H1 (cell line): ENCODE measurements around the gene ART4. TPM values are rescaled to one million over a fixed set of nuclear protein-coding genes. Genes with fewer than 3 reads are reported as not detected.

Experiments used
- CTCF ChIA-PET: fragments of 300-600 bp; sonication (Branson Sonifier 250); formaldehyde crosslinking; loops from one replicate; lab custom pipeline; 2021; ENCODE audit not compliant: partially characterized antibody; lab: Charles Lee
- POLR2A ChIA-PET: fragments of 300-600 bp; sonication (Branson Sonifier 250); formaldehyde crosslinking; loops from one replicate; lab custom pipeline; 2021; ENCODE audit warnings: inconsistent platforms; ENCODE audit not compliant: partially characterized antibody; lab: Charles Lee
- DNase-seq, 2 experiments: peaks; one replicate each; pipeline versions ENCODE4 v3.0.0 to v3.0.0-alpha.2; 2010 to 2022; ENCODE audit warnings: low spot score in 2 of 2, low read depth in 1 of 2, mixed read lengths in 1 of 2
- FAIRE-seq: peaks from 2 replicates; lab custom pipeline; 2011; peaks lifted over from hg19 to GRCh38; lab: Jason Lieb, UNC
- H2AFZ ChIP-seq: 2 replicates; pipeline ENCODE4 v1.8.1; 2012; ENCODE audit warnings: low read length, inconsistent platforms
- H2AK5ac ChIP-seq: 2 replicates; pipeline ENCODE4 v1.6.1; 2013; ENCODE audit warnings: low read depth, low read length
- H2BK120ac ChIP-seq: replicated peaks from 2 replicates; pipeline ENCODE3; 2013; ENCODE audit warnings: low read depth, low read length, inconsistent platforms
- H2BK12ac ChIP-seq: 2 replicates; pipeline ENCODE4 v1.6.1; 2013; ENCODE audit warnings: low read depth, low read length
- H2BK15ac ChIP-seq: 2 replicates; pipeline ENCODE4 v1.6.1; 2013; ENCODE audit warnings: low read length
- H2BK20ac ChIP-seq: 2 replicates; pipeline ENCODE4 v1.6.1; 2013; ENCODE audit warnings: low read length
- H2BK5ac ChIP-seq: 2 replicates; pipeline ENCODE4 v1.6.1; 2013; ENCODE audit warnings: low read depth, low read length
- H3K14ac ChIP-seq: 2 replicates; pipeline ENCODE4 v1.6.1; 2013; ENCODE audit warnings: inconsistent platforms; ENCODE audit not compliant: insufficient read length
- H3K18ac ChIP-seq: 2 replicates; pipeline ENCODE4 v1.6.1; 2013; ENCODE audit warnings: low read length; ENCODE audit errors: extremely low read depth
- H3K23ac ChIP-seq: 2 replicates; pipeline ENCODE4 v1.6.1; 2013; ENCODE audit warnings: inconsistent platforms; ENCODE audit not compliant: insufficient read length
- H3K23me2 ChIP-seq: 2 replicates; pipeline ENCODE4 v1.6.1; 2013; ENCODE audit warnings: low read depth, low read length
- H3K27ac ChIP-seq: 2 replicates; pipeline ENCODE4 v1.6.1; 2011; ENCODE audit warnings: low read depth, low read length, inconsistent platforms
- H3K27me3 ChIP-seq, 4 experiments: replicated peaks in 1 of 4; 1 replicate in 1 of 4; 2 replicates in 3 of 4; pipeline versions ENCODE4 v1.6.1 to v1.8.1; 2011 to 2013; ENCODE audit warnings: low read length in 3 of 4, mild to moderate bottlenecking in 3 of 4, inconsistent platforms in 2 of 4, mixed read lengths in 2 of 4, moderate library complexity in 1 of 4; ENCODE audit not compliant: control insufficient read depth in 3 of 4, insufficient read depth in 3 of 4; ENCODE audit errors: extremely low read depth in 1 of 4
- H3K36me3 ChIP-seq, 4 experiments: 2 replicates each; pipeline versions ENCODE4 v1.6.1 to v1.8.1; 2011 to 2013; ENCODE audit warnings: mild to moderate bottlenecking in 4 of 4, low read length in 3 of 4, moderate library complexity in 2 of 4, control low read depth in 1 of 4, inconsistent platforms in 1 of 4; ENCODE audit not compliant: insufficient read depth in 4 of 4, control insufficient read depth in 2 of 4
- H3K4ac ChIP-seq: replicated peaks from 2 replicates; pipeline ENCODE3; 2013; ENCODE audit warnings: low read length, low read depth, mixed read lengths, inconsistent platforms; ENCODE audit not compliant: insufficient read length
- H3K4me1 ChIP-seq, 4 experiments: replicated peaks in 1 of 4; 1 replicate in 1 of 4; 2 replicates in 3 of 4; pipeline versions ENCODE4 v1.6.1 to v1.8.1; 2011 to 2013; ENCODE audit warnings: low read length in 3 of 4, inconsistent platforms in 2 of 4, mixed read lengths in 1 of 4; ENCODE audit not compliant: insufficient read depth in 4 of 4, control insufficient read depth in 3 of 4
- H3K4me2 ChIP-seq, 2 experiments: 2 replicates each; pipeline versions ENCODE4 v1.6.1 to v1.8.1; 2011 to 2013; ENCODE audit warnings: low read depth in 2 of 2, low read length in 2 of 2, control low read depth in 1 of 2, inconsistent platforms in 1 of 2, mild to moderate bottlenecking in 1 of 2; ENCODE audit not compliant: insufficient read depth in 1 of 2
- H3K4me3 ChIP-seq, 4 experiments: fragments of 200-600, 300-600 bp in 1 of 4; sonication (generic), shearing (Covaris generic), sonication (Bioruptor Twin) in 1 of 4; 2 replicates each; pipeline versions ENCODE4 v1.5.1 to v1.8.1; 2011 to 2016; ENCODE audit warnings: low read length in 4 of 4, low read depth in 3 of 4, control low read depth in 2 of 4, inconsistent platforms in 2 of 4, mild to moderate bottlenecking in 2 of 4, mixed read lengths in 1 of 4, moderate library complexity in 1 of 4; ENCODE audit not compliant: insufficient read depth in 2 of 4; ENCODE audit errors: extremely low read depth in 1 of 4
- H3K56ac ChIP-seq: replicated peaks from 2 replicates; pipeline ENCODE3; 2013; ENCODE audit warnings: low read depth, mild to moderate bottlenecking, mixed read lengths, low read length, inconsistent platforms; ENCODE audit not compliant: insufficient read length
- H3K79me1 ChIP-seq: 2 replicates; pipeline ENCODE4 v1.6.1; 2013; ENCODE audit warnings: low read depth, low read length, control low read depth
- H3K79me2 ChIP-seq, 2 experiments: 2 replicates each; pipeline versions ENCODE4 v1.6.1 to v1.8.1; 2012 to 2013; ENCODE audit warnings: low read length in 2 of 2, mild to moderate bottlenecking in 2 of 2, inconsistent platforms in 1 of 2; ENCODE audit not compliant: insufficient read depth in 2 of 2, control insufficient read depth in 1 of 2
- H3K9ac ChIP-seq, 4 experiments: replicated peaks in 1 of 4; 1 replicate in 1 of 4; 2 replicates in 3 of 4; pipeline versions ENCODE4 v1.6.1 to v1.8.1; 2011 to 2013; ENCODE audit warnings: low read depth in 3 of 4, low read length in 3 of 4, control low read depth in 2 of 4, mild to moderate bottlenecking in 2 of 4, moderate library complexity in 2 of 4, inconsistent platforms in 1 of 4; ENCODE audit errors: extremely low read depth in 1 of 4
- H3K9me3 ChIP-seq, 2 experiments: 2 replicates each; pipeline versions ENCODE4 v1.6.1 to v1.8.1; 2012 to 2013; ENCODE audit warnings: mild to moderate bottlenecking in 2 of 2, moderate library complexity in 2 of 2, control low read depth in 1 of 2, inconsistent platforms in 1 of 2, low read depth in 1 of 2, low read length in 1 of 2, mixed read lengths in 1 of 2; ENCODE audit not compliant: insufficient read depth in 2 of 2
- H4K20me1 ChIP-seq, 2 experiments: replicated peaks in 1 of 2; 2 replicates each; pipeline versions ENCODE3 to v1.8.1; 2011 to 2013; ENCODE audit warnings: inconsistent platforms in 2 of 2, low read length in 2 of 2, mild to moderate bottlenecking in 1 of 2; ENCODE audit not compliant: insufficient read depth in 2 of 2, control insufficient read depth in 1 of 2
- H4K5ac ChIP-seq: 2 replicates; pipeline ENCODE4 v1.6.1; 2013; ENCODE audit warnings: low read length, low read depth, mixed read lengths, inconsistent platforms; ENCODE audit not compliant: insufficient read length
- H4K8ac ChIP-seq: 2 replicates; pipeline ENCODE4 v1.8.0; 2013; ENCODE audit warnings: mild to moderate bottlenecking, moderate library complexity, low read length, inconsistent platforms; ENCODE audit not compliant: insufficient read depth; ENCODE audit errors: extremely low read depth
- H4K91ac ChIP-seq: replicated peaks from 2 replicates; pipeline ENCODE3; 2013; ENCODE audit warnings: low read length, mixed read lengths, inconsistent platforms; ENCODE audit not compliant: insufficient read length
- BCL11A ChIP-seq, 2 experiments: IDR thresholded peaks; one replicate each; pipeline ENCODE4 v1.6.1; 2011; ENCODE audit warnings: low read depth in 2 of 2, low read length in 2 of 2, mild to moderate bottlenecking in 2 of 2
- CBX8 ChIP-seq: fragments of 300-800, 300-1000 bp; sonication (generic); IDR thresholded peaks from 2 replicates; pipeline ENCODE4 v1.7.1; 2016; ENCODE audit warnings: low read depth, low read length, borderline replicate concordance
- CTBP2 ChIP-seq: IDR thresholded peaks from 2 replicates; pipeline ENCODE4 v1.7.0; 2011; ENCODE audit warnings: borderline replicate concordance, mild to moderate bottlenecking, moderate library complexity, mixed read lengths, low read length; ENCODE audit not compliant: insufficient read depth, insufficient read length
- EP300 ChIP-seq, 2 experiments: IDR thresholded peaks; 1 replicate in 1 of 2; 2 replicates in 1 of 2; pipeline ENCODE4 v1.6.1; 2011 to 2012; ENCODE audit warnings: low read depth in 2 of 2, low read length in 2 of 2, mild to moderate bottlenecking in 2 of 2, borderline replicate concordance in 1 of 2, inconsistent platforms in 1 of 2, moderate library complexity in 1 of 2
- GABPA ChIP-seq: IDR thresholded peaks from 2 replicates; pipeline ENCODE4 v1.6.1; 2011; ENCODE audit warnings: mild to moderate bottlenecking, low read length, moderate library complexity, borderline replicate concordance; ENCODE audit not compliant: insufficient read depth
- JUN ChIP-seq: IDR thresholded peaks from 2 replicates; pipeline ENCODE4 v1.6.1; 2011; ENCODE audit warnings: low read depth, mild to moderate bottlenecking, improper control_type of control experiment, low read length
- JUND ChIP-seq: IDR thresholded peaks from 2 replicates; pipeline ENCODE4 v1.6.1; 2011; ENCODE audit warnings: mild to moderate bottlenecking, improper control_type of control experiment, low read length
- NANOG ChIP-seq: IDR thresholded peaks from 2 replicates; pipeline ENCODE4 v1.6.1; 2011; ENCODE audit warnings: low read length, low read depth, mild to moderate bottlenecking, inconsistent platforms; ENCODE audit not compliant: insufficient read depth, poor library complexity, severe bottlenecking
- POU5F1 ChIP-seq: IDR thresholded peaks from 2 replicates; pipeline ENCODE4 v1.6.1; 2011; ENCODE audit warnings: low read depth, mild to moderate bottlenecking, low read length, moderate library complexity
- RNF2 ChIP-seq: fragments of 200-900, 300-1000 bp; sonication (generic); IDR thresholded peaks from 2 replicates; pipeline ENCODE4 v1.7.1; 2016; ENCODE audit warnings: borderline replicate concordance, low read depth, mild to moderate bottlenecking, antibody characterized with exemption, low read length; ENCODE audit not compliant: poor library complexity, severe bottlenecking; ENCODE audit errors: missing control alignments
- SIX5 ChIP-seq: IDR thresholded peaks from 2 replicates; pipeline ENCODE4 v1.6.1; 2011; ENCODE audit warnings: mild to moderate bottlenecking, low read depth, low read length
- SUZ12 ChIP-seq: fragments of 200-600 bp; sonication (generic); IDR thresholded peaks from 2 replicates; pipeline ENCODE4 v1.6.1; 2012; ENCODE audit warnings: mild to moderate bottlenecking, inconsistent platforms, low read length, moderate library complexity, mixed read lengths
- polyA plus RNA-seq, 7 experiments: library from polyadenylated mRNA; depleted of rRNA in 3 of 7; stranded (reverse) in 5 of 7; unstranded in 2 of 7; fragments of >200 nt in 5 of 7; fragments of 200-250 nt in 2 of 7; gene quantifications; 1 replicate in 5 of 7; 2 replicates in 1 of 7; 4 replicates in 1 of 7; pipeline versions ENCODE4 v1.2.1 to v1.2.3, GENCODE V29; 2011 to 2013; ENCODE audit warnings: missing spikeins in 2 of 7, mixed read lengths in 2 of 7
- total RNA-seq: library from RNA; stranded (reverse); fragmentation: NEBNext Ultra II Directional; extraction: Animal tissue kit (Norgen Biotek cat#: 25700); gene quantifications from 2 replicates; pipeline ENCODE4 v1.2.1, GENCODE V29; 2021

Gene ART4
- total and polyA plus RNA-seq, 2 of the 8 experiments (the other 6 are each of a cell fraction or from before 2014, with no cell fraction given): not detected

- TF ChIP-seq JUND: 0 out of 2 replicates have a peak, but pooled peaks have one; percentile 10
These were observed 2.0 kb upstream of the ART4 start (continued) for GRCh38 chr12:14845350-14845750.

- Histone ChIP-seq H3K79me1 (no peaks in the 10 kb centered on the region), H3K23me2 (no peaks in the 10 kb centered on the region), H4K5ac (no peak overlapping the region), H3K79me2 (no peaks in the 10 kb centered on the region), H3K36me3 (no peaks in the 10 kb centered on the region), H3K56ac (no peak overlapping the region), H2BK15ac (no peak overlapping the region), H3K4me1 (no peaks in the 10 kb centered on the region), H3K23ac (no peak overlapping the region), H3K4me2 (no peak overlapping the region), H2AK5ac (no peak overlapping the region), H3K9me3 (no peaks in the 10 kb centered on the region), H4K91ac (no peak overlapping the region), H3K27ac (no peak overlapping the region), H2BK120ac (no peak overlapping the region), H2BK12ac (no peak overlapping the region), H3K4me3 (no peak overlapping the region), H3K9ac (no peak overlapping the region), H2BK20ac (no peak overlapping the region), H3K27me3 (no peaks in the 10 kb centered on the region), H3K4ac (no peak overlapping the region), H4K8ac (no peak overlapping the region), H2AFZ (no peak overlapping the region), H3K18ac (no peak overlapping the region), H3K14ac (no peak overlapping the region), H2BK5ac (no peak overlapping the region), H4K20me1 (no peaks in the 10 kb centered on the region)
- ChIA-PET POLR2A (interaction anchor here (0.6 kb wide), 1 partner anchor 104 kb away, joined by 3 read pairs; no protein-coding TSS in a partner anchor), CTCF (interaction anchor here (0.6 to 6.7 kb wide), 7 partner anchors 19 to 150 kb away, joined by 3 to 116 read pairs (median 4); no protein-coding TSS in a partner anchor)
- no peak for DNase-seq
- FAIRE-seq: no peak
- TF ChIP-seq JUN (no peak), CTBP2 (no peak), SIX5 (no peak), SUZ12 (no peak), BCL11A (IDR thresholded peaks at IDR 0.05; ENCODE audit: low read depth in 2 of 2, low read length in 2 of 2) (no peak), CBX8 (no peak), NANOG (no peak), GABPA (no peak), RNF2 (no peak), POU5F1 (no peak), EP300 (IDR thresholded peaks at IDR 0.05; ENCODE audit: borderline replicate concordance in 1 of 2, low read depth in 2 of 2, low read length in 2 of 2) (no peak)
These were observed 1.1 kb upstream of the ART4 start for GRCh38 chr12:14844401-14844800.
